WTC11 (cell line): Measurements from ENCODE around the gene WDR62. TPM values are rescaled to one million over a fixed set of nuclear protein-coding genes. Genes with fewer than 3 reads are reported as not detected.

ENCODE experiments used
- ATAC-seq: fragments of 200-7000 bp; cut with Tn5 transposase; 2 replicates; pipeline ENCODE4 v1.10.0; 2021; ENCODE audit warnings: mild to moderate bottlenecking, moderate library complexity
- CTCF ChIA-PET: fragments of 300-600 bp; sonication (Branson Sonifier 250); formaldehyde crosslinking; loops from one replicate; lab custom pipeline; 2021; ENCODE audit warnings: antibody characterized with exemption; lab: Charles Lee
- POLR2A ChIA-PET: fragments of 350-600 bp; sonication (Branson Sonifier 250); formaldehyde crosslinking; loops from one replicate; lab custom pipeline; 2021; ENCODE audit warnings: antibody characterized with exemption; lab: Charles Lee
- DNase-seq: peaks from one replicate; pipeline ENCODE4 v3.0.0; 2021; ENCODE audit warnings: low spot score
- H3K27ac Mint-ChIP-seq: 2 replicates; pipeline ENCODE4 v1.8.0; 2021; ENCODE audit warnings: mixed read lengths
- H3K27me3 Mint-ChIP-seq: 2 replicates; pipeline ENCODE4 v1.8.0; 2021; ENCODE audit warnings: low read depth, mild to moderate bottlenecking, moderate library complexity, mixed read lengths
- H3K36me3 Mint-ChIP-seq: 2 replicates; pipeline ENCODE4 v1.8.0; 2021; ENCODE audit warnings: mixed read lengths
- H3K4me1 Mint-ChIP-seq: 2 replicates; pipeline ENCODE4 v1.8.0; 2022; ENCODE audit warnings: mixed read lengths
- H3K4me3 Mint-ChIP-seq: 2 replicates; pipeline ENCODE4 v1.8.0; 2021; ENCODE audit warnings: mild to moderate bottlenecking, moderate library complexity, mixed read lengths
- H3K9me3 Mint-ChIP-seq: 2 replicates; pipeline ENCODE4 v1.8.0; 2021; ENCODE audit warnings: mixed read lengths
- ATF1 ChIP-seq: sonication (generic); formaldehyde crosslinking; IDR thresholded peaks from 2 replicates; pipeline ENCODE4 v1.8.1; 2023; ENCODE audit warnings: mild to moderate bottlenecking, moderate library complexity, missing genetic modification reagents
- FOXK1 ChIP-seq: sonication (generic); formaldehyde crosslinking; IDR thresholded peaks from 2 replicates; pipeline ENCODE4 v1.8.0; 2022; ENCODE audit warnings: mild to moderate bottlenecking, moderate library complexity, missing genetic modification reagents
- GRHL2 ChIP-seq: fragments of 250-450 bp; sonication (Bioruptor Pico); IDR thresholded peaks from 2 replicates; pipeline ENCODE4 v1.8.0; 2022; ENCODE audit warnings: mild to moderate bottlenecking, moderate library complexity; ENCODE audit not compliant: insufficient replicate concordance, severe bottlenecking
- PRRX2 ChIP-seq: fragments of 250-450 bp; sonication (Bioruptor Pico); IDR thresholded peaks from 2 replicates; pipeline ENCODE4 v1.8.0; 2021; ENCODE audit warnings: mild to moderate bottlenecking
- RELA ChIP-seq: sonication (generic); formaldehyde crosslinking; IDR thresholded peaks from 2 replicates; pipeline ENCODE4 v1.8.1; 2022; ENCODE audit warnings: missing genetic modification reagents, mild to moderate bottlenecking, borderline replicate concordance
- SMAD4 ChIP-seq: sonication (generic); formaldehyde crosslinking; IDR thresholded peaks from 2 replicates; pipeline ENCODE4 v1.8.0; 2022; ENCODE audit warnings: mild to moderate bottlenecking, missing genetic modification reagents
- TP53 ChIP-seq: sonication (generic); formaldehyde crosslinking; IDR thresholded peaks from 2 replicates; pipeline ENCODE4 v1.8.1; 2023; ENCODE audit warnings: mild to moderate bottlenecking, missing genetic modification reagents
- ZNF121 ChIP-seq: sonication (generic); formaldehyde crosslinking; IDR thresholded peaks from 2 replicates; pipeline ENCODE4 v1.8.0; 2023; ENCODE audit warnings: missing genetic modification reagents
- ZNF416 ChIP-seq: fragments of 250-450 bp; sonication (Bioruptor Pico); IDR thresholded peaks from 2 replicates; pipeline ENCODE4 v1.9.0; 2021; ENCODE audit warnings: mild to moderate bottlenecking, inconsistent platforms
- total RNA-seq: library from RNA; stranded (reverse); gene quantifications from 3 replicates; pipeline ENCODE4 v1.2.3, GENCODE V29; 2021
- TF ChIP-seq, protein P1 (sequence below): fragments of 250-450 bp; sonication (Bioruptor Pico); IDR thresholded peaks from 2 replicates; pipeline ENCODE4 v1.9.0; 2021; ENCODE audit warnings: mild to moderate bottlenecking
- TF ChIP-seq, protein P2 (sequence below): sonication (generic); formaldehyde crosslinking; IDR thresholded peaks from 2 replicates; pipeline ENCODE4 v1.8.0; 2022; ENCODE audit warnings: missing genetic modification reagents
- TF ChIP-seq, protein P3 (sequence below): sonication (generic); formaldehyde crosslinking; IDR thresholded peaks from 2 replicates; pipeline ENCODE4 v1.8.0; 2022; ENCODE audit warnings: mild to moderate bottlenecking, missing genetic modification reagents

The WDR62 gene
- total RNA-seq, 1 experiment from 2014 or later = 40.0 TPM

DNA sequence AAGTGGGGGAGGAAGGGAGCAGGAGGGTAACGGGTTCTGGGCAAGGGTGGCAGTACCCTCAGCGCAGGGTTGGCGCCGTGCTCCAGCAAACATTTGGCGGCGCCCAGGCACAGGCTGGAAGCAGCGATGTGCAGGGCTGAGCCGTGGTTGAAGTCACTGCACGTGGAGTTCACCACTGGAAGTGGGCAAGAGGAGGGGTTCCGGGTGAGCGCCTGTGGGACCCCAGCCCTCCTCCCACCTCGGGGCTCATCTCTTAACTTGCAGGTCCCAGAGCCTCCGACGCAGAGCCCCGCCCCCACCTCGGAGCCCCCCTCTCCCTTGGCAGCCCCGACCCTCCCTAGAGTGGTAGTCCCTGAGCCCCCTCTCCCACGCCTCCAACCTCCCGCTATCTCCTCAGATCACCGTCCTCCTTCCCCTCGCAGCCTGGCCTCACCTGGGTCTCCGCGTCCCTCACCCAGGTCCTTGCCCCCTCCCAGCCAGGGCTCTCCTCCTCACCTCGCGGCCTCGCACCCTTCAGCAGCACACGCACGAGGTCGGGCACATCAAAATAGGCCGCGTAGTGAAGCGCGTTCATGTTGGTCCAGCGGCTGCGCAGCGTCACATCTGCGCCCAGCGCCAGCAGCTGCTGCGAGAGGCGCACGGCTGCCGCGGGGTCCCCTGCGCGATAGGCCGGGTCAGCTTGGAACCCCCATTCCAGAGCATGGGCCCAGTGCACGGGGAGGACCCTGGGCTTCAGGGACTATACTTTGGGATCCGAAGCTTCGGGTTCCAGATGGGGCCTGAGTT lies 28.4 kb upstream of the WDR62 start (continued):
- TF ChIP-seq, protein P1, sequence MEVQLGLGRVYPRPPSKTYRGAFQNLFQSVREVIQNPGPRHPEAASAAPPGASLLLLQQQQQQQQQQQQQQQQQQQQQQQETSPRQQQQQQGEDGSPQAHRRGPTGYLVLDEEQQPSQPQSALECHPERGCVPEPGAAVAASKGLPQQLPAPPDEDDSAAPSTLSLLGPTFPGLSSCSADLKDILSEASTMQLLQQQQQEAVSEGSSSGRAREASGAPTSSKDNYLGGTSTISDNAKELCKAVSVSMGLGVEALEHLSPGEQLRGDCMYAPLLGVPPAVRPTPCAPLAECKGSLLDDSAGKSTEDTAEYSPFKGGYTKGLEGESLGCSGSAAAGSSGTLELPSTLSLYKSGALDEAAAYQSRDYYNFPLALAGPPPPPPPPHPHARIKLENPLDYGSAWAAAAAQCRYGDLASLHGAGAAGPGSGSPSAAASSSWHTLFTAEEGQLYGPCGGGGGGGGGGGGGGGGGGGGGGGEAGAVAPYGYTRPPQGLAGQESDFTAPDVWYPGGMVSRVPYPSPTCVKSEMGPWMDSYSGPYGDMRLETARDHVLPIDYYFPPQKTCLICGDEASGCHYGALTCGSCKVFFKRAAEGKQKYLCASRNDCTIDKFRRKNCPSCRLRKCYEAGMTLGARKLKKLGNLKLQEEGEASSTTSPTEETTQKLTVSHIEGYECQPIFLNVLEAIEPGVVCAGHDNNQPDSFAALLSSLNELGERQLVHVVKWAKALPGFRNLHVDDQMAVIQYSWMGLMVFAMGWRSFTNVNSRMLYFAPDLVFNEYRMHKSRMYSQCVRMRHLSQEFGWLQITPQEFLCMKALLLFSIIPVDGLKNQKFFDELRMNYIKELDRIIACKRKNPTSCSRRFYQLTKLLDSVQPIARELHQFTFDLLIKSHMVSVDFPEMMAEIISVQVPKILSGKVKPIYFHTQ (CRISPR knock-in tag) = no peak
- TF ChIP-seq SMAD4 (CRISPR knock-in tag) = no peak

DNA sequence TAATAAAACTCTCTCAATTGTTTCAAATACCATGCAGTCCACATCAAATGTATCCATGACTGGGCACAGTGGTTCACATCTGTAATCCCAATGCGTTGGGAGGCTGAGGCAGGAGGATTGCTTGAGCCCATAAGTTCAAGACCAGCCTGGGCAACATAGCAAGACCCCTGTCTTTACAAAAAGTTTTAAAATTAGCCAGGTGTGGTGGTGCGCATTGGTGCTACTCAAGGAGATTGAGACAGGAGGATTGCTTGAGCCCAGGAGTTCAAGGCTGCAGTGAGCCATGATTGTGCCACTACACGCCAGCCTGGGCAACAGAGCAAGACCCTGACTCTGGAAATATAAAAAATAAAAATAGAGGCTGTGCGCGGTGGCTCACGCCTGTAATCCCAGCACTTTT lies 27.0 kb upstream of the WDR62 start:
- H3K36me3 Mint-ChIP-seq = peaks cover 8% of the 10 kb centered on the region
- DNase-seq = no peak
- CTCF ChIA-PET = no interaction called here
- no peaks in the 10 kb centered on the region for H3K9me3 Mint-ChIP-seq
- TF ChIP-seq RELA (CRISPR knock-in tag) (no peak), ZNF121 (peak; percentile 88)
- TF ChIP-seq, all 79 proteins: peak for 1
- Mint-ChIP-seq H3K4me3 (no peak overlapping the region), H3K27ac (no peak overlapping the region), H3K27me3 (peaks cover 6% of the 10 kb centered on the region; the same call in 1 of the 2 replicates), H3K4me1 (peaks cover 2% of the 10 kb centered on the region; the same call in 1 of the 2 replicates)
- no peak for ATAC-seq
- POLR2A ChIA-PET = no interaction called here

DNA sequence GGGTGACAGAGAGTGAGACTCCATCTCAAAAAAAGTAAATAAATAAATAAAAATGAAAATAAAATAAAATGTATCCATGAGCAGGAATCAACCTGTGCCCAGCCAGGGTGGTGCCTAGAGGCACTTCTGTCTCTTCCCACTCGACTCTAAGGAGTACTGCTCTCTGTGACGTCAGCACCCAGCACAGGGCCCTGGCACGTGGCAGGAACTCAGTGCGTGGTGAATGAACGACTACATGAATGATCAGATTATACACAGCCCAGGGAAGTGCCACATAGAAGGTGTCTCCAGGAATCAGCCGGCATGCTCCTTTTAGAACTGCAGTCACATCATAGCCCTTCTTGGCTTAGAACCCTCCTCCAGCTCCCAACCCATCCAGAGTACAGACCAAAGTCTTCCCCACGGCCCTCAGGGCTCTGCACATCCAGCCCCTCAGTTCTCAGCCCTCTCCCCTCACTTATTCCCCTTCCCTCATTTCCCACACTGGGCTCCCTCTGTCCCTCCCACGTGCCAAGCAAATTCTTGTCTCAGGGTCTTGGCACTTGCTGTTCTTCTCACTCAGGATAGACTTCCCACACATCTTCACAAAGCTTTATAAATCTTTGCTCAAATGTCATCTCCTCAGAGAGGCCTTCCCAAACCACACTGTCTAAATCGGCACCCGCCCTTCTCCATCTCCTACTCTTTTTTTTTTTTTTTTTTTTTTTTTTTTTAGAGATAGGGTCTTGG lies 26.2 kb upstream of the WDR62 start:
- H3K27me3 Mint-ChIP-seq = peaks cover 13% of the 10 kb centered on the region
- no peak overlapping the region for H3K4me3 Mint-ChIP-seq
- DNase-seq (no peak), ATAC-seq (no peak)
- peaks cover 6% of the 10 kb centered on the region for H3K4me1 Mint-ChIP-seq
- TF ChIP-seq FOXK1 (no peak), PRRX2 (CRISPR knock-in tag) (no peak), ZNF416 (CRISPR knock-in tag) (no peak), ZNF121 (no peak), ATF1 (CRISPR knock-in tag) (no peak), TP53 (CRISPR knock-in tag) (no peak), GRHL2 (CRISPR knock-in tag) (no peak)
- TF ChIP-seq, protein P2, sequence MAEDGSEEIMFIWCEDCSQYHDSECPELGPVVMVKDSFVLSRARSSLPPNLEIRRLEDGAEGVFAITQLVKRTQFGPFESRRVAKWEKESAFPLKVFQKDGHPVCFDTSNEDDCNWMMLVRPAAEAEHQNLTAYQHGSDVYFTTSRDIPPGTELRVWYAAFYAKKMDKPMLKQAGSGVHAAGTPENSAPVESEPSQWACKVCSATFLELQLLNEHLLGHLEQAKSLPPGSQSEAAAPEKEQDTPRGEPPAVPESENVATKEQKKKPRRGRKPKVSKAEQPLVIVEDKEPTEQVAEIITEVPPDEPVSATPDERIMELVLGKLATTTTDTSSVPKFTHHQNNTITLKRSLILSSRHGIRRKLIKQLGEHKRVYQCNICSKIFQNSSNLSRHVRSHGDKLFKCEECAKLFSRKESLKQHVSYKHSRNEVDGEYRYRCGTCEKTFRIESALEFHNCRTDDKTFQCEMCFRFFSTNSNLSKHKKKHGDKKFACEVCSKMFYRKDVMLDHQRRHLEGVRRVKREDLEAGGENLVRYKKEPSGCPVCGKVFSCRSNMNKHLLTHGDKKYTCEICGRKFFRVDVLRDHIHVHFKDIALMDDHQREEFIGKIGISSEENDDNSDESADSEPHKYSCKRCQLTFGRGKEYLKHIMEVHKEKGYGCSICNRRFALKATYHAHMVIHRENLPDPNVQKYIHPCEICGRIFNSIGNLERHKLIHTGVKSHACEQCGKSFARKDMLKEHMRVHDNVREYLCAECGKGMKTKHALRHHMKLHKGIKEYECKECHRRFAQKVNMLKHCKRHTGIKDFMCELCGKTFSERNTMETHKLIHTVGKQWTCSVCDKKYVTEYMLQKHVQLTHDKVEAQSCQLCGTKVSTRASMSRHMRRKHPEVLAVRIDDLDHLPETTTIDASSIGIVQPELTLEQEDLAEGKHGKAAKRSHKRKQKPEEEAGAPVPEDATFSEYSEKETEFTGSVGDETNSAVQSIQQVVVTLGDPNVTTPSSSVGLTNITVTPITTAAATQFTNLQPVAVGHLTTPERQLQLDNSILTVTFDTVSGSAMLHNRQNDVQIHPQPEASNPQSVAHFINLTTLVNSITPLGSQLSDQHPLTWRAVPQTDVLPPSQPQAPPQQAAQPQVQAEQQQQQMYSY (CRISPR knock-in tag) = no peak
- TF ChIP-seq, protein P3, sequence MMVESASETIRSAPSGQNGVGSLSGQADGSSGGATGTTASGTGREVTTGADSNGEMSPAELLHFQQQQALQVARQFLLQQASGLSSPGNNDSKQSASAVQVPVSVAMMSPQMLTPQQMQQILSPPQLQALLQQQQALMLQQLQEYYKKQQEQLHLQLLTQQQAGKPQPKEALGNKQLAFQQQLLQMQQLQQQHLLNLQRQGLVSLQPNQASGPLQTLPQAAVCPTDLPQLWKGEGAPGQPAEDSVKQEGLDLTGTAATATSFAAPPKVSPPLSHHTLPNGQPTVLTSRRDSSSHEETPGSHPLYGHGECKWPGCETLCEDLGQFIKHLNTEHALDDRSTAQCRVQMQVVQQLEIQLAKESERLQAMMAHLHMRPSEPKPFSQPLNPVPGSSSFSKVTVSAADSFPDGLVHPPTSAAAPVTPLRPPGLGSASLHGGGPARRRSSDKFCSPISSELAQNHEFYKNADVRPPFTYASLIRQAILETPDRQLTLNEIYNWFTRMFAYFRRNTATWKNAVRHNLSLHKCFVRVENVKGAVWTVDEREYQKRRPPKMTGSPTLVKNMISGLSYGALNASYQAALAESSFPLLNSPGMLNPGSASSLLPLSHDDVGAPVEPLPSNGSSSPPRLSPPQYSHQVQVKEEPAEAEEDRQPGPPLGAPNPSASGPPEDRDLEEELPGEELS = no peak
- no peaks in the 10 kb centered on the region for H3K9me3 Mint-ChIP-seq
- ChIA-PET CTCF (no interaction called here), POLR2A (no interaction called here)
- H3K36me3 Mint-ChIP-seq = peaks cover 4% of the 10 kb centered on the region; the same call in 1 of the 2 replicates
- peak overlapping the region; percentile 74; the same call in 1 of the 2 replicates for H3K27ac Mint-ChIP-seq
